Measurements from ENCODE around the gene C1QTNF7.

Gene C1QTNF7

GRCh38 chr4:15414551-15415091, 13.2 kb upstream of the C1QTNF7 start:
- DNase-seq: no peak

GRCh38 chr4:15416357-15417232, 11.2 kb upstream of the C1QTNF7 start:
- DNase-seq: no peak

GRCh38 chr4:15417233-15417660, 10.6 kb upstream of the C1QTNF7 start:
- DNase-seq: no peak

GRCh38 chr4:15418956-15419355, 8.9 kb upstream of the C1QTNF7 start:
- DNase-seq: no peak

- no peak for DNase-seq
Measured at GRCh38 chr4:15420642-15421041, 7.2 kb upstream of the C1QTNF7 start.

GRCh38 chr4:15423285-15423711, 4.5 kb upstream of the C1QTNF7 start:
- no peak for DNase-seq

- no peak for DNase-seq
Measured at GRCh38 chr4:15425520-15425919, 2.3 kb upstream of the C1QTNF7 start.

- no peak for DNase-seq
Measured at GRCh38 chr4:15427161-15427560, 672 bp upstream of the C1QTNF7 start.

- no peak for DNase-seq
Measured at GRCh38 chr4:15428611-15429010, 778 bp downstream of the C1QTNF7 start.

GRCh38 chr4:15434091-15434490, 6.3 kb downstream of the C1QTNF7 start:
- DNase-seq: no peak

- DNase-seq: no peak
Measured at GRCh38 chr4:15434676-15435075, 6.8 kb downstream of the C1QTNF7 start.

GRCh38 chr4:15436513-15436912, 8.7 kb downstream of the C1QTNF7 start:
- DNase-seq: no peak

- DNase-seq: no peak
Measured at GRCh38 chr4:15438939-15439524, 11.2 kb downstream of the C1QTNF7 start.

GRCh38 chr4:15443371-15444160, 15.7 kb downstream of the C1QTNF7 start:
- DNase-seq: no peak

- no peak for DNase-seq
Measured at GRCh38 chr4:15444276-15444675, 16.4 kb downstream of the C1QTNF7 start.

GRCh38 chr4:15444879-15445547, 17.2 kb downstream of the C1QTNF7 start:
- no peak for DNase-seq

GRCh38 chr4:15451181-15451865, 23.5 kb downstream of the C1QTNF7 start:
- DNase-seq: no peak

GRCh38 chr4:15451866-15452765, 24.3 kb downstream of the C1QTNF7 start:
- no peak for DNase-seq

GRCh38 chr4:15455290-15455689, 27.5 kb downstream of the C1QTNF7 start:
- no peak for DNase-seq

- DNase-seq: no peak
Measured at GRCh38 chr4:15457406-15458201, 29.8 kb downstream of the C1QTNF7 start.

All from activated CD4-positive, alpha-beta T cell treated with anti-CD3 and anti-CD28 coated beads, Interleukin-2, amount 50 U/mL, for 4 hours (primary cell).